IMR-90 (cell line): ENCODE measurements around the gene PIEZO2. TPM values are rescaled to one million over a fixed set of nuclear protein-coding genes. Genes with fewer than 3 reads are reported as not detected.

ENCODE experiments used
- ATAC-seq: fragments of 200-7000 bp; cut with Tn5 transposase; 2 replicates; pipeline ENCODE4 v1.9.1; 2020; ENCODE audit warnings: low read depth, mild to moderate bottlenecking, moderate library complexity
- BruUV-seq: library from RNA; stranded (reverse); fragments of 400-500 nt; replicated peaks from 2 replicates; lab custom pipeline; 2021; lab: Mats Ljungman, UMichigan
- CTCF ChIA-PET: fragments of 300-600 bp; formaldehyde crosslinking; extraction: SDS; loops from one replicate; lab custom pipeline; 2021; ENCODE audit warnings: antibody characterized with exemption; lab: Yijun Ruan, JAX
- POLR2A ChIA-PET: fragments of 300-600 bp; sonication (Branson Sonifier 250); formaldehyde crosslinking; loops from one replicate; lab custom pipeline; 2022; ENCODE audit warnings: antibody characterized with exemption; ENCODE audit not compliant: unreplicated experiment; lab: Charles Lee
- DNase-seq: peaks from one replicate; pipeline ENCODE4 v3.0.0; 2013
- H2AFZ ChIP-seq: replicated peaks from 2 replicates; pipeline ENCODE3; 2013; ENCODE audit warnings: low read length, mild to moderate bottlenecking; ENCODE audit not compliant: poor library complexity
- H2AK5ac ChIP-seq: 2 replicates; pipeline ENCODE4 v1.6.1; 2013; ENCODE audit warnings: low read depth, low read length, inconsistent platforms
- H2AK9ac ChIP-seq: replicated peaks from 2 replicates; pipeline ENCODE3; 2013; ENCODE audit warnings: mild to moderate bottlenecking, low read depth, low read length, moderate library complexity; ENCODE audit not compliant: poor library complexity
- H2BK120ac ChIP-seq: 2 replicates; pipeline ENCODE4 v1.6.1; 2013; ENCODE audit warnings: low read depth, low read length, inconsistent platforms
- H2BK15ac ChIP-seq: 3 replicates; pipeline ENCODE4 v1.6.1; 2013; ENCODE audit warnings: low read depth, low read length, inconsistent platforms
- H2BK20ac ChIP-seq: 2 replicates; pipeline ENCODE4 v1.6.1; 2013; ENCODE audit warnings: low read depth, mild to moderate bottlenecking, inconsistent platforms, low read length, moderate library complexity
- H2BK5ac ChIP-seq: 2 replicates; pipeline ENCODE4 v1.6.1; 2013; ENCODE audit warnings: mild to moderate bottlenecking, low read depth, low read length, inconsistent platforms; ENCODE audit not compliant: poor library complexity, severe bottlenecking
- H3K14ac ChIP-seq: replicated peaks from 2 replicates; pipeline ENCODE4 v1.6.1; 2013; ENCODE audit warnings: low read depth, low read length, inconsistent platforms
- H3K18ac ChIP-seq: 2 replicates; pipeline ENCODE4 v1.6.1; 2013; ENCODE audit warnings: low read depth, low read length, control low read depth
- H3K23ac ChIP-seq: 2 replicates; pipeline ENCODE4 v1.6.1; 2013; ENCODE audit warnings: low read depth, low read length, inconsistent platforms
- H3K27ac ChIP-seq: 2 replicates; pipeline ENCODE4 v1.5.1; 2013; ENCODE audit warnings: mild to moderate bottlenecking, control low read depth, low read length; ENCODE audit not compliant: insufficient read depth
- H3K27me3 ChIP-seq: 2 replicates; pipeline ENCODE4 v1.6.1; 2013; ENCODE audit warnings: low read length; ENCODE audit not compliant: control insufficient read depth, insufficient read depth
- H3K36me3 ChIP-seq: 2 replicates; pipeline ENCODE4 v1.6.1; 2013; ENCODE audit warnings: low read length, mixed read lengths; ENCODE audit not compliant: control insufficient read depth, insufficient read depth
- H3K4ac ChIP-seq: 2 replicates; pipeline ENCODE4 v1.6.1; 2013; ENCODE audit warnings: low read depth, low read length, inconsistent platforms
- H3K4me1 ChIP-seq: 2 replicates; pipeline ENCODE4 v1.6.1; 2013; ENCODE audit warnings: low read length, mixed read lengths; ENCODE audit not compliant: control insufficient read depth, insufficient read depth
- H3K4me2 ChIP-seq: 2 replicates; pipeline ENCODE4 v1.6.1; 2013; ENCODE audit warnings: low read depth, mild to moderate bottlenecking, control low read depth, low read length, moderate library complexity
- H3K4me3 ChIP-seq: 2 replicates; pipeline ENCODE4 v1.5.1; 2013; ENCODE audit warnings: low read depth, mild to moderate bottlenecking, control low read depth, low read length, moderate library complexity; ENCODE audit not compliant: insufficient read depth
- H3K56ac ChIP-seq: 2 replicates; pipeline ENCODE4 v1.6.1; 2013; ENCODE audit warnings: low read length, inconsistent platforms; ENCODE audit not compliant: insufficient read depth; ENCODE audit errors: extremely low read depth
- H3K79me1 ChIP-seq, 2 experiments: 2 replicates each; pipeline ENCODE4 v1.6.1; 2013; ENCODE audit warnings: low read length in 2 of 2, inconsistent platforms in 1 of 2, low read depth in 1 of 2
- H3K9ac ChIP-seq: 2 replicates; pipeline ENCODE4 v1.6.1; 2013; ENCODE audit warnings: low read depth, low read length, control low read depth
- H3K9me1 ChIP-seq: 2 replicates; pipeline ENCODE4 v1.6.1; 2013; ENCODE audit warnings: low read length, inconsistent platforms; ENCODE audit not compliant: insufficient read depth
- H3K9me3 ChIP-seq: 2 replicates; pipeline ENCODE4 v1.6.1; 2013; ENCODE audit warnings: low read length; ENCODE audit not compliant: control insufficient read depth, insufficient read depth
- H4K20me1 ChIP-seq: 2 replicates; pipeline ENCODE4 v1.6.1; 2013; ENCODE audit warnings: low read length, inconsistent platforms; ENCODE audit not compliant: insufficient read depth
- H4K5ac ChIP-seq: 2 replicates; pipeline ENCODE4 v1.6.1; 2013; ENCODE audit warnings: mild to moderate bottlenecking, low read depth, low read length, control low read depth
- H4K8ac ChIP-seq, 2 experiments: 2 replicates each; pipeline ENCODE4 v1.6.1; 2013; ENCODE audit warnings: low read depth in 2 of 2, low read length in 2 of 2, control low read depth in 1 of 2, inconsistent platforms in 1 of 2
- H4K91ac ChIP-seq: 2 replicates; pipeline ENCODE4 v1.6.1; 2013; ENCODE audit warnings: low read depth, low read length, inconsistent platforms; ENCODE audit not compliant: insufficient read depth
- BHLHE40 ChIP-seq: fragments of 150-350 bp; IDR thresholded peaks from 2 replicates; pipeline ENCODE4 v1.6.1; 2016; ENCODE audit warnings: mild to moderate bottlenecking, low read depth, low read length
- CHD1 ChIP-seq: IDR thresholded peaks from 2 replicates; pipeline ENCODE4 v1.6.1; 2012; ENCODE audit warnings: low read depth, low read length, improper control_type of control experiment
- MXI1 ChIP-seq: IDR thresholded peaks from 2 replicates; pipeline ENCODE4 v1.6.1; 2012; ENCODE audit warnings: low read depth, mild to moderate bottlenecking, low read length, moderate library complexity, borderline replicate concordance
- NFE2L2 ChIP-seq: fragments of 150-350 bp; IDR thresholded peaks from 2 replicates; pipeline ENCODE4 v1.6.1; 2016; ENCODE audit warnings: low read depth, mild to moderate bottlenecking, low read length
- POLR2A ChIP-seq: IDR thresholded peaks from 2 replicates; pipeline ENCODE4 v1.6.1; 2012; ENCODE audit warnings: mild to moderate bottlenecking, low read depth, low read length
- RCOR1 ChIP-seq: IDR thresholded peaks from 2 replicates; pipeline ENCODE4 v1.6.1; 2012; ENCODE audit warnings: mild to moderate bottlenecking, low read length, improper control_type of control experiment; ENCODE audit not compliant: insufficient replicate concordance
- RFX5 ChIP-seq: IDR thresholded peaks from 2 replicates; pipeline ENCODE4 v1.8.0; 2012; ENCODE audit warnings: low read depth, mild to moderate bottlenecking, low read length, moderate library complexity
- whole genome bisulfite sequencing, 2 experiments: methylation state at CpG; one replicate each; pipeline versions ENCODE4 v1.1.5 to v1.1.7; 2013; ENCODE audit warnings: missing lambda C conversion rate in 2 of 2; ENCODE audit not compliant: insufficient read length in 1 of 2; ENCODE audit errors: extremely low coverage in 2 of 2; 5-methylcytosine and 5-hydroxymethylcytosine counted together
- dilution Hi-C: fragments of 300-500 bp; cut with HindIII; formaldehyde crosslinking; loops from one replicate; pipeline ENCODE4 v1.14.3; 2018; ENCODE audit warnings: low sequenced_read_pairs; ENCODE audit not compliant: unreplicated experiment
- in situ Hi-C: fragments of 300-500 bp; cut with MboI; formaldehyde crosslinking; loops from 3 replicates; pipeline ENCODE4 v1.14.3; 2019; ENCODE audit warnings: low sequenced_read_pairs, inconsistent platforms, mixed read lengths
- intact Hi-C: fragments of 100-400 bp; cut with micrococcal nuclease; formaldehyde crosslinking; loops from 2 replicates; pipeline ENCODE4 v1.10.0; 2022
- polyA plus RNA-seq, 3 experiments: library from polyadenylated mRNA; depleted of rRNA; stranded (reverse); fragments of >200 nt; gene quantifications; 2 replicates each; pipeline ENCODE4 v1.2.3, GENCODE V29; 2012; ENCODE audit warnings: low replicate concordance in 1 of 3
- total RNA-seq: library from RNA; depleted of rRNA; stranded (reverse); fragments of >200 nt; gene quantifications from 2 replicates; pipeline ENCODE4 v1.2.3, GENCODE V29; 2012
- TF ChIP-seq, protein P1 (sequence below): fragments of 150-350 bp; IDR thresholded peaks from 2 replicates; pipeline ENCODE4 v1.6.1; 2017; ENCODE audit warnings: mild to moderate bottlenecking, antibody characterized with exemption, low read length, low read depth
- TF ChIP-seq, protein P2 (sequence below): fragments of 150-350 bp; IDR thresholded peaks from 2 replicates; pipeline ENCODE4 v1.6.1; 2016; ENCODE audit warnings: low read depth, mild to moderate bottlenecking, low read length, moderate library complexity, borderline replicate concordance

Gene PIEZO2
- total and polyA plus RNA-seq, 2 of the 4 experiments (the other 2 are of a cell fraction) = 2.4 to 4.1 TPM

DNA sequence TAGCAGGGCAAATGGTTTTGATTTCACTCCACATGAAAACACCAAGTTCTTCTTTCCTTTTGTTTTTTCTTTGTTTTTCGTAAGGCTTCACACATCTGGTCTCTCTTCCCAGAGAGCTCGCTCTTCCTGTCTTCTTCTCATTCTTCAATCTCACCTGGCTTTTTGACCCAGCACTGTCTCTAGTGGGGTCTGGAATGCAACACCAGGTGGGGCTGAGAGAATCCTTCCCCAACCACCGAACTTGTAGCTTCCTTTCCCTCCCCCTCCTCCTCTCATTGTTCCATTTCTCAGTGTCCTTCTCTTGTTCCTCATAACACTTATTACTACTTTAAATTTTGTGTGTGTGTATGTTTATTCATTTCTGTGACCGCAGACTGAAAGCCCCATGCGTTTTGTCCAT is 13.5 kb upstream of the PIEZO2 start:
- H3K4ac ChIP-seq = no peak overlapping the region
- H2BK15ac ChIP-seq = no peak overlapping the region
- H3K4me2 ChIP-seq = no peak overlapping the region
- H3K79me1 ChIP-seq = no peaks in the 10 kb centered on the region
- H2BK120ac ChIP-seq = no peak overlapping the region
- no peak overlapping the region for H3K18ac ChIP-seq
- DNase-seq = no peak
- no peak for ATAC-seq
- H3K27ac ChIP-seq = no peak overlapping the region
- ChIA-PET POLR2A (no interaction called here), CTCF (interaction anchor here (0.6 to 1.1 kb wide), 2 partner anchors 8 to 124 kb away, joined by 3 read pairs; no protein-coding TSS in a partner anchor)
- H2AK5ac ChIP-seq = no peak overlapping the region
- no peak overlapping the region for H4K91ac ChIP-seq
- BruUV-seq = no TSS peak
- in situ Hi-C loops = no loop called here
- H2BK20ac ChIP-seq = no peak overlapping the region
- H3K14ac ChIP-seq = no peak overlapping the region
- no peaks in the 10 kb centered on the region for H3K9me1 ChIP-seq
- no peak overlapping the region for H2BK5ac ChIP-seq
- peaks cover 4% of the 10 kb centered on the region for H3K4me1 ChIP-seq
- H3K56ac ChIP-seq = no peak overlapping the region
- intact Hi-C loops = no loop called here
- H4K20me1 ChIP-seq = no peaks in the 10 kb centered on the region
- no peak overlapping the region for H4K5ac ChIP-seq
- no CpG with 5 or more reads among the region's 5 CpGs for WGBS, 2 experiments
- TF ChIP-seq, protein P1, sequence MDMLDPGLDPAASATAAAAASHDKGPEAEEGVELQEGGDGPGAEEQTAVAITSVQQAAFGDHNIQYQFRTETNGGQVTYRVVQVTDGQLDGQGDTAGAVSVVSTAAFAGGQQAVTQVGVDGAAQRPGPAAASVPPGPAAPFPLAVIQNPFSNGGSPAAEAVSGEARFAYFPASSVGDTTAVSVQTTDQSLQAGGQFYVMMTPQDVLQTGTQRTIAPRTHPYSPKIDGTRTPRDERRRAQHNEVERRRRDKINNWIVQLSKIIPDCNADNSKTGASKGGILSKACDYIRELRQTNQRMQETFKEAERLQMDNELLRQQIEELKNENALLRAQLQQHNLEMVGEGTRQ = no peak
- TF ChIP-seq RFX5 (no peak), CHD1 (no peak), NFE2L2 (no peak), BHLHE40 (no peak), POLR2A (no peak), RCOR1 (no peak), MXI1 (no peak)
- TF ChIP-seq, protein P2, sequence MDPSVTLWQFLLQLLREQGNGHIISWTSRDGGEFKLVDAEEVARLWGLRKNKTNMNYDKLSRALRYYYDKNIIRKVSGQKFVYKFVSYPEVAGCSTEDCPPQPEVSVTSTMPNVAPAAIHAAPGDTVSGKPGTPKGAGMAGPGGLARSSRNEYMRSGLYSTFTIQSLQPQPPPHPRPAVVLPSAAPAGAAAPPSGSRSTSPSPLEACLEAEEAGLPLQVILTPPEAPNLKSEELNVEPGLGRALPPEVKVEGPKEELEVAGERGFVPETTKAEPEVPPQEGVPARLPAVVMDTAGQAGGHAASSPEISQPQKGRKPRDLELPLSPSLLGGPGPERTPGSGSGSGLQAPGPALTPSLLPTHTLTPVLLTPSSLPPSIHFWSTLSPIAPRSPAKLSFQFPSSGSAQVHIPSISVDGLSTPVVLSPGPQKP = no peak
- no peaks in the 10 kb centered on the region for H3K9me3 ChIP-seq
- no peak overlapping the region for H2AK9ac ChIP-seq
- H3K27me3 ChIP-seq = 0 out of 2 replicates have a peak, but pooled peaks cover 4% of the 10 kb centered on the region
- dilution Hi-C loops = no loop called here
- H2AFZ ChIP-seq = no peak overlapping the region
- no peak overlapping the region for H3K4me3 ChIP-seq
- H3K9ac ChIP-seq = no peak overlapping the region
- H3K23ac ChIP-seq = no peak overlapping the region
- H3K36me3 ChIP-seq = no peaks in the 10 kb centered on the region
- H4K8ac ChIP-seq = no peak overlapping the region
